H1 (cell line): ENCODE data around the gene IL18RAP.

Source experiments
- CTCF ChIP-seq, 3 experiments: IDR thresholded peaks; 1 replicate in 2 of 3; 2 replicates in 1 of 3; pipeline versions ENCODE4 v1.5.1 to v1.6.1; 2011; ENCODE audit warnings: low read length in 3 of 3, mild to moderate bottlenecking in 3 of 3, inconsistent platforms in 2 of 3, low read depth in 1 of 3, moderate library complexity in 1 of 3; ENCODE audit not compliant: insufficient read depth in 1 of 3; ENCODE audit errors: control extremely low read depth in 1 of 3
- EZH2 ChIP-seq: fragments of 200-600 bp; sonication (generic); IDR thresholded peaks from 2 replicates; pipeline ENCODE4 v1.7.1; 2012; ENCODE audit warnings: low read depth, mild to moderate bottlenecking, moderate library complexity, low read length, inconsistent platforms; ENCODE audit not compliant: severe bottlenecking
- GABPA ChIP-seq: IDR thresholded peaks from 2 replicates; pipeline ENCODE4 v1.6.1; 2011; ENCODE audit warnings: mild to moderate bottlenecking, low read length, moderate library complexity, borderline replicate concordance; ENCODE audit not compliant: insufficient read depth
- POLR2A ChIP-seq, 2 experiments: IDR thresholded peaks; 1 replicate in 1 of 2; 2 replicates in 1 of 2; pipeline ENCODE4 v1.6.1; 2011; ENCODE audit warnings: low read depth in 2 of 2, low read length in 2 of 2, mild to moderate bottlenecking in 2 of 2; ENCODE audit errors: control extremely low read depth in 1 of 2
- POLR2AphosphoS5 ChIP-seq: IDR thresholded peaks from 2 replicates; pipeline ENCODE4 v1.6.1; 2011; ENCODE audit warnings: low read depth, low read length
- RFX5 ChIP-seq: IDR thresholded peaks from 2 replicates; pipeline ENCODE4 v1.6.1; 2011; ENCODE audit warnings: low read depth, low read length, improper control_type of control experiment, borderline replicate concordance
- SUZ12 ChIP-seq: fragments of 200-600 bp; sonication (generic); IDR thresholded peaks from 2 replicates; pipeline ENCODE4 v1.6.1; 2012; ENCODE audit warnings: mild to moderate bottlenecking, inconsistent platforms, low read length, moderate library complexity, mixed read lengths
- TEAD4 ChIP-seq: IDR thresholded peaks from 2 replicates; pipeline ENCODE4 v1.6.1; 2012; ENCODE audit warnings: low read depth, low read length, inconsistent platforms, mixed read lengths

DNA sequence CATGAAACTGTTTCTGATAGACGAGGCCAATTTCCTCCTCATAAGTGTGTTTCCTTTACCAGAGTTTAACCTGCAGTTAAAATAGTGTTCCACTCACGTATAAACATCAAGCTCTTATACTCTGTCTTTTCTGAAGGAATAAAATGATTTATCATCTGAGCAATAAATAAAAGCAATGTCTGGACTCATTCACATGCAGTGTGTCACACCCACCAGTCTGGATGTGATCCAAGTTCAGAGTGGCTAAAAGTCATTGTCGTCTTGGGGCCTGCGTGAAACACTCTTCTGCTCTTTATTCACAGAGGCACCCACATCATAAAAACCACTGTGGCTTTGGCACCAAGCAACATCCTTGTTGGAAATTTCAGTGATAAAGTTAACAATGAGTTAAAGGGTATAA is 30.5 kb downstream of the IL18RAP start:
- TF ChIP-seq CTCF (IDR thresholded peaks at IDR 0.05; ENCODE audit: control extremely low read depth in 1 of 3, insufficient read depth in 1 of 3, low read depth in 1 of 3, low read length in 3 of 3) (no peak), POLR2A (IDR thresholded peaks at IDR 0.05; ENCODE audit: control extremely low read depth in 1 of 2, low read depth in 2 of 2, low read length in 2 of 2) (no peak), EZH2 (no peak), SUZ12 (no peak), TEAD4 (no peak), GABPA (no peak), POLR2AphosphoS5 (no peak), RFX5 (no peak)
